ENCODE measurements around the gene PCDHGB7. TPM values are rescaled to one million over a fixed set of nuclear protein-coding genes. Genes with fewer than 3 reads are reported as not detected.

PCDHGB7 gene
- total and polyA plus RNA-seq, 10 of the 15 experiments (the other 5 are each of a cell fraction or from before 2014, with no cell fraction given), result 0.27 to 1.3 (median 0.54) TPM; not detected in 2

- no TSS peak for BruUV-seq (replicated peaks)
Observed at GRCh38 chr5:141465351-141465750, 47.9 kb downstream of the PCDHGB7 start.

More at GRCh38 chr5:141465351-141465750, 47.9 kb downstream of the PCDHGB7 start:
- SMC1A ChIA-PET (ENCODE audit: uncharacterized antibody, unreplicated experiment), result interaction anchor here (1.2 to 3.3 kb wide), 4 partner anchors 10 to 98 kb away, joined by 3 to 19 read pairs (median 3); partner anchors contain the start of genes PCDHGA11 and PCDHGC3
- 98% methylated on average over 3 of the region's 3 CpGs for WGBS (ENCODE audit: insufficient coverage, insufficient replicate concordance, low lambda C conversion rate, missing lambda C conversion rate)
- H3K27ac ChIP-seq (ENCODE audit: control insufficient read depth, insufficient read depth), result no peak overlapping the region
- no peak overlapping the region for H3K9ac ChIP-seq (ENCODE audit: control insufficient read depth, insufficient read depth, low read length)
- H3K4me3 ChIP-seq, result no peak overlapping the region
- no peaks in the 10 kb centered on the region for H3K27me3 ChIP-seq (replicated peaks in 1 of 2; ENCODE audit: control insufficient read depth in 2 of 2, insufficient read depth in 2 of 2, low read length in 1 of 2)
- H3K4me1 ChIP-seq (ENCODE audit: control insufficient read depth, insufficient read depth, low read length), result no peaks in the 10 kb centered on the region
- TF ChIP-seq SMAD1 (IDR thresholded peaks at IDR 0.05; ENCODE audit: low read depth, partially characterized antibody), result no peak
- no peaks in the 10 kb centered on the region for H3K9me3 ChIP-seq (replicated peaks; ENCODE audit: control insufficient read depth, insufficient read depth, low read length)
- intact Hi-C loops (cut with micrococcal nuclease; ENCODE audit: unreplicated experiment), result no loop called here
- CTCF ChIA-PET, result interaction anchor here (1.3 to 2.0 kb wide), 4 partner anchors 10 to 127 kb away, joined by 3 to 12 read pairs (median 4); partner anchors contain the start of gene PCDHGC3
- H2AFZ ChIP-seq (ENCODE audit: control insufficient read depth, low read depth, low read length), result no peak overlapping the region
- no peaks in the 10 kb centered on the region for H4K20me1 ChIP-seq (ENCODE audit: control insufficient read depth, insufficient read depth)
- RAD21 ChIA-PET (ENCODE audit: unreplicated experiment), result interaction anchor here (3.5 kb wide), 1 partner anchor 11 kb away, joined by 17 read pairs; the partner anchor contains the start of gene PCDHGC3
- no peaks in the 10 kb centered on the region for H3K79me2 ChIP-seq (ENCODE audit: control insufficient read depth, insufficient read depth, low read length)
- no peak for ATAC-seq
- H3K4me2 ChIP-seq (ENCODE audit: control insufficient read depth, insufficient read depth), result no peak overlapping the region
- in situ Hi-C loops (cut with MboI), result no loop called here
- FAIRE-seq, result no peak
- POLR2A ChIA-PET, result no interaction called here
- H3K36me3 ChIP-seq (ENCODE audit: control insufficient read depth in 2 of 2, insufficient read depth in 2 of 2, low read length in 1 of 2), result no peaks in the 10 kb centered on the region
- DNase-seq (ENCODE audit: low read depth, low spot score), result no peak

Other genes starting within 250 kb of the PCDHGB7 start
Only the 7 nearest of the 37 such genes appear.
- gene PCDHGA8, start 25.0 kb upstream of the PCDHGB7 start, total RNA-seq (2014; rRNA removed), result not detected in 2 replicates
- gene PCDHGA8, start 25.0 kb upstream of the PCDHGB7 start, total RNA-seq (2014; rRNA removed; fragmentation: Illumina TruSeq; extraction: Trizol), result 0.04 and 0.05 TPM in 2 replicates
- gene PCDHGA8, start 25.0 kb upstream of the PCDHGB7 start, total RNA-seq (2021), result not detected in 2 replicates
- 0.01 TPM in 2 replicates for gene PCDHGA8, start 25.0 kb upstream of the PCDHGB7 start, polyA plus RNA-seq (2011; rRNA removed)
- gene PCDHGA8, start 25.0 kb upstream of the PCDHGB7 start, polyA plus RNA-seq (2014; fragmentation: Illumina TruSeq; extraction: Trizol), result 0.05 TPM in 1 of 2 replicates, not detected in the other
- not detected for gene PCDHGA8, start 25.0 kb upstream of the PCDHGB7 start, polyA plus RNA-seq (2014; fragmentation: Nextera tagmentation; extraction: Ambion mirVana)
- 0.05 TPM in 1 of 2 replicates, not detected in the other for gene PCDHGA8, start 25.0 kb upstream of the PCDHGB7 start, polyA plus RNA-seq (2014; rRNA removed)
- not detected for gene PCDHGA8, start 25.0 kb upstream of the PCDHGB7 start, polyA plus RNA-seq (2016; fragmentation: Nextera tagmentation; extraction: Ambion mirVana)
- gene PCDHGB5, start 19.7 kb upstream of the PCDHGB7 start, total RNA-seq (2014; rRNA removed), result 1.4 and 1.9 TPM in 2 replicates
- gene PCDHGB5, start 19.7 kb upstream of the PCDHGB7 start, total RNA-seq (2014; rRNA removed; fragmentation: Illumina TruSeq; extraction: Trizol), result 1.3 TPM in 2 replicates
- gene PCDHGB5, start 19.7 kb upstream of the PCDHGB7 start, total RNA-seq (2021), result 1.8 and 2.3 TPM in 2 replicates
- gene PCDHGB5, start 19.7 kb upstream of the PCDHGB7 start, polyA plus RNA-seq (2011; rRNA removed), result 0.07 TPM in 1 of 2 replicates, not detected in the other
- 1.1 TPM in 2 replicates for gene PCDHGB5, start 19.7 kb upstream of the PCDHGB7 start, polyA plus RNA-seq (2014; fragmentation: Illumina TruSeq; extraction: Trizol)
- under 1 TPM in 1 of 2 experiments, not detected in 1; 0.02 TPM for gene PCDHGB5, start 19.7 kb upstream of the PCDHGB7 start, polyA plus RNA-seq (2014; fragmentation: Nextera tagmentation; extraction: Ambion mirVana)
- 0.95 TPM in 2 replicates for gene PCDHGB5, start 19.7 kb upstream of the PCDHGB7 start, polyA plus RNA-seq (2014; rRNA removed)
- gene PCDHGB5, start 19.7 kb upstream of the PCDHGB7 start, polyA plus RNA-seq (2016; fragmentation: Nextera tagmentation; extraction: Ambion mirVana), result 1 to 10 TPM; 1.4 to 2.3 TPM
- gene PCDHGA9, start 14.9 kb upstream of the PCDHGB7 start, total RNA-seq (2014; rRNA removed), result 0.38 and 0.62 TPM in 2 replicates
- gene PCDHGA9, start 14.9 kb upstream of the PCDHGB7 start, total RNA-seq (2014; rRNA removed; fragmentation: Illumina TruSeq; extraction: Trizol), result 0.51 and 0.63 TPM in 2 replicates
- gene PCDHGA9, start 14.9 kb upstream of the PCDHGB7 start, total RNA-seq (2021), result 0.54 and 0.56 TPM in 2 replicates
- gene PCDHGA9, start 14.9 kb upstream of the PCDHGB7 start, polyA plus RNA-seq (2011; rRNA removed), result 0.09 and 0.10 TPM in 2 replicates
- gene PCDHGA9, start 14.9 kb upstream of the PCDHGB7 start, polyA plus RNA-seq (2014; fragmentation: Illumina TruSeq; extraction: Trizol), result 0.15 and 0.46 TPM in 2 replicates
- not detected for gene PCDHGA9, start 14.9 kb upstream of the PCDHGB7 start, polyA plus RNA-seq (2014; fragmentation: Nextera tagmentation; extraction: Ambion mirVana)
- 0.38 and 0.44 TPM in 2 replicates for gene PCDHGA9, start 14.9 kb upstream of the PCDHGB7 start, polyA plus RNA-seq (2014; rRNA removed)
- gene PCDHGA9, start 14.9 kb upstream of the PCDHGB7 start, polyA plus RNA-seq (2016; fragmentation: Nextera tagmentation; extraction: Ambion mirVana), result under 1 TPM; 0.08 to 0.15 TPM
- gene PCDHGB6, start 9.7 kb upstream of the PCDHGB7 start, total RNA-seq (2014; rRNA removed), result 0.34 and 0.49 TPM in 2 replicates
- gene PCDHGB6, start 9.7 kb upstream of the PCDHGB7 start, total RNA-seq (2014; rRNA removed; fragmentation: Illumina TruSeq; extraction: Trizol), result 0.51 and 0.54 TPM in 2 replicates
- gene PCDHGB6, start 9.7 kb upstream of the PCDHGB7 start, total RNA-seq (2021), result 0.80 and 1.0 TPM in 2 replicates
- 0.07 and 0.10 TPM in 2 replicates for gene PCDHGB6, start 9.7 kb upstream of the PCDHGB7 start, polyA plus RNA-seq (2011; rRNA removed)
- gene PCDHGB6, start 9.7 kb upstream of the PCDHGB7 start, polyA plus RNA-seq (2014; fragmentation: Illumina TruSeq; extraction: Trizol), result 0.34 and 0.54 TPM in 2 replicates
- under 1 TPM; 0.07 to 0.10 TPM for gene PCDHGB6, start 9.7 kb upstream of the PCDHGB7 start, polyA plus RNA-seq (2014; fragmentation: Nextera tagmentation; extraction: Ambion mirVana)
- 0.28 and 0.60 TPM in 2 replicates for gene PCDHGB6, start 9.7 kb upstream of the PCDHGB7 start, polyA plus RNA-seq (2014; rRNA removed)
- under 1 TPM; 0.28 TPM for gene PCDHGB6, start 9.7 kb upstream of the PCDHGB7 start, polyA plus RNA-seq (2016; fragmentation: Nextera tagmentation; extraction: Ambion mirVana)
- 1.6 and 2.2 TPM in 2 replicates for gene PCDHGA10, start 4.7 kb upstream of the PCDHGB7 start, total RNA-seq (2014; rRNA removed)
- gene PCDHGA10, start 4.7 kb upstream of the PCDHGB7 start, total RNA-seq (2014; rRNA removed; fragmentation: Illumina TruSeq; extraction: Trizol), result 1.5 and 1.6 TPM in 2 replicates
- 1.8 and 1.9 TPM in 2 replicates for gene PCDHGA10, start 4.7 kb upstream of the PCDHGB7 start, total RNA-seq (2021)
- gene PCDHGA10, start 4.7 kb upstream of the PCDHGB7 start, polyA plus RNA-seq (2011; rRNA removed), result 0.26 and 0.39 TPM in 2 replicates
- 0.84 and 1.4 TPM in 2 replicates for gene PCDHGA10, start 4.7 kb upstream of the PCDHGB7 start, polyA plus RNA-seq (2014; fragmentation: Illumina TruSeq; extraction: Trizol)
- gene PCDHGA10, start 4.7 kb upstream of the PCDHGB7 start, polyA plus RNA-seq (2014; fragmentation: Nextera tagmentation; extraction: Ambion mirVana), result under 1 TPM; 0.58 to 0.68 TPM
- gene PCDHGA10, start 4.7 kb upstream of the PCDHGB7 start, polyA plus RNA-seq (2014; rRNA removed), result 0.77 and 0.94 TPM in 2 replicates
- gene PCDHGA10, start 4.7 kb upstream of the PCDHGB7 start, polyA plus RNA-seq (2016; fragmentation: Nextera tagmentation; extraction: Ambion mirVana), result 1 to 10 TPM; 1.4 to 1.5 TPM
- gene PCDHGA11, start 3.4 kb downstream of the PCDHGB7 start, total RNA-seq (2014; rRNA removed), result 1.9 and 2.9 TPM in 2 replicates
- gene PCDHGA11, start 3.4 kb downstream of the PCDHGB7 start, total RNA-seq (2014; rRNA removed; fragmentation: Illumina TruSeq; extraction: Trizol), result 2.1 and 2.2 TPM in 2 replicates
- gene PCDHGA11, start 3.4 kb downstream of the PCDHGB7 start, total RNA-seq (2021), result 3.4 TPM in 2 replicates
- 0.45 and 0.79 TPM in 2 replicates for gene PCDHGA11, start 3.4 kb downstream of the PCDHGB7 start, polyA plus RNA-seq (2011; rRNA removed)
- gene PCDHGA11, start 3.4 kb downstream of the PCDHGB7 start, polyA plus RNA-seq (2014; fragmentation: Illumina TruSeq; extraction: Trizol), result 2.6 and 2.7 TPM in 2 replicates
- gene PCDHGA11, start 3.4 kb downstream of the PCDHGB7 start, polyA plus RNA-seq (2014; fragmentation: Nextera tagmentation; extraction: Ambion mirVana), result under 1 TPM; 0.21 to 0.31 TPM
- 2.1 TPM in 2 replicates for gene PCDHGA11, start 3.4 kb downstream of the PCDHGB7 start, polyA plus RNA-seq (2014; rRNA removed)
- 1 to 10 TPM; 1.9 to 2.7 TPM for gene PCDHGA11, start 3.4 kb downstream of the PCDHGB7 start, polyA plus RNA-seq (2016; fragmentation: Nextera tagmentation; extraction: Ambion mirVana)
- 0.38 and 0.79 TPM in 2 replicates for gene PCDHGA12, start 12.8 kb downstream of the PCDHGB7 start, total RNA-seq (2014; rRNA removed)
- 0.40 and 0.46 TPM in 2 replicates for gene PCDHGA12, start 12.8 kb downstream of the PCDHGB7 start, total RNA-seq (2014; rRNA removed; fragmentation: Illumina TruSeq; extraction: Trizol)
- 0.46 and 0.72 TPM in 2 replicates for gene PCDHGA12, start 12.8 kb downstream of the PCDHGB7 start, total RNA-seq (2021)
- gene PCDHGA12, start 12.8 kb downstream of the PCDHGB7 start, polyA plus RNA-seq (2011; rRNA removed), result 0.04 TPM in 2 replicates
- 0.11 and 0.18 TPM in 2 replicates for gene PCDHGA12, start 12.8 kb downstream of the PCDHGB7 start, polyA plus RNA-seq (2014; fragmentation: Illumina TruSeq; extraction: Trizol)
- gene PCDHGA12, start 12.8 kb downstream of the PCDHGB7 start, polyA plus RNA-seq (2014; fragmentation: Nextera tagmentation; extraction: Ambion mirVana), result not detected
- gene PCDHGA12, start 12.8 kb downstream of the PCDHGB7 start, polyA plus RNA-seq (2014; rRNA removed), result 0.28 and 0.32 TPM in 2 replicates
- under 1 TPM; 0.16 to 0.48 TPM for gene PCDHGA12, start 12.8 kb downstream of the PCDHGB7 start, polyA plus RNA-seq (2016; fragmentation: Nextera tagmentation; extraction: Ambion mirVana)